Sciatic nerve (tissue), 2 donors: Measurements from ENCODE around the gene ARMH1. TPM values are rescaled to one million over a fixed set of nuclear protein-coding genes. Genes with fewer than 3 reads are reported as not detected.
A peak's percentile ranks its signal among the peaks of the same experiment; 100 is the strongest.

ENCODE experiments used
- ATAC-seq: fragments of 200-7000 bp; cut with Tn5 transposase; one replicate; pipeline ENCODE4 v1.9.1; 2020; ENCODE audit warnings: mild to moderate bottlenecking, moderate library complexity
- DNase-seq: peaks from one replicate; pipeline ENCODE4 v3.0.0-alpha.2; 2020; ENCODE audit warnings: low spot score
- intact Hi-C: fragments of 100-400 bp; cut with DNase I; formaldehyde crosslinking; loops from one replicate; pipeline ENCODE4 v1.14.2; 2022
- total RNA-seq: library from RNA; stranded (reverse); fragmentation: NEBNext Ultra II Directional; extraction: Animal tissue kit (Norgen Biotek cat#: 25700); gene quantifications from one replicate; pipeline ENCODE4 v1.2.1, GENCODE V29; 2021
- donor health status: DM: no; HTN: no; CAD: no.
- donor health status: DM: no; HTN: no; CAD: no.

Gene ARMH1
- total RNA-seq, 1 donor from 2014 or later = 3.9 TPM

DNA sequence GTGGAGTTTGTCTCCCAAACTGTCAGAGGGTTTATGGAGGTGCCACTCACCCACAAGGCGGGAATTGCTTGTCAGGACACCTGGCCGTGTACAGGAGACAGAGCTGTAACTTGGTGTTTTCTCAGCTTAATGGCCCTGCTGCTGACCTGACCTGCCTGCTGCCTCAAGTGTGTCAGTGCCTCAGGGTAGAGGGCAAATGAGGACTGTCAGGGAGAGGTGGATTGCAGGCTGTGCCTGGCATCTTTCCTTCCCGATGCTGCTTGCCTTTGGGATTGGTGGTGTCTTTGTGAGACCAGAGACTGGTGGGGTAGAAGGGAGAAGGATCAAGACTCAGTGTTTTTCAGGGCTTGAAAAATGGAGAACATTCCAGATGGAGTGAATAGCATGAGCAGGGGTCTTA is 31.6 kb upstream of the ARMH1 start:
- DNase-seq (no peak), ATAC-seq (no peak)
- intact Hi-C loops = no loop called here

DNA sequence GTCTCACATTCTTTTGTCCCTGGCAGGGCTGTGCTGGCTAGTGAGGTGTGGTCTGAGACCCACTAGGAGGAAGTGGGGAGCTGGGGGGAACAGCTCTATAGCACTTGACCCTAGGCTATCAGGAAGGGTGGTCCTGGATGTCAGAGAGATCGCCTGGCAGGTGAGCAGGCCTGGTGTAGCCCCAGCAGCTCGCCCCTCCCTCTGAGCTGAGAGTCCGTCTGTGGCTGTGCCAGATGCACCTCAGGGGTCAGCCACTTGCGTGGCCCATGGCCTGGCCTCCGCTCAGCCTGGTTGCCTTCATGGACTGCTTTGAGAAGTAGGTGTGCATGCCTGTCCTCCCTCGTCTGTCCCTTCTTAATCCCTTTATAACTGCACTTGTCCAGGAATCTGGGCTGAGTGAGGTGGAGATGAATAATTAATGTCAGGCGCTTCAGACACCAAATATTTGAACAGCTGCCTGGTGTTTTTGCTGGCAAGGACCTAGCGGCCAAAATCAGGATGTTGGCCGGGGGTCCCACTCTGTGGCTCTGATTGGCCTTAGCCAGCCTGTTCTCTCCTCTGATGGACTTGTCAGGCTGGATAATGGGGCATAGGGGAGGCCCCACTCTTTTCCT is 30.7 kb upstream of the ARMH1 start:
- ATAC-seq (peak; percentile 14), DNase-seq (no peak)
- intact Hi-C loops = no loop called here

DNA sequence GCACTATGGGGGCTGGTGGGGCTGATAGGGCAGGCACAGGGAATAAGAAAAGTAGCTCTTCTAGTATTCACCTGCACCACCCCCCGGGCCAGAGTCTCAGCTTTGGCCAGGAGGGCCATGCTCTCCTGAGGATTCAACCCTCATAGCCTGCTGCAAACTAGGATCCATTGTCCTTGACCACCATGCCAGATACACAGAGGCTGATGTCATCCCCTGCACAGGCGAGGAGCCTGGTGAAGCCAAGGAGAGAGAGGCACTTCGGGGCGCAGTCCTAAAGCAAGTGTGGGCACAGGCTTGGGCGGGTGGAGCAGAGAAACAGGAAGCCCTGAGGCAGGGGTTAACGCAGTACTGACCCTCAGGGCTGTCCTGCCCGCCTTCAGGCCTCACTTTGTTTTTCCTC is 29.7 kb upstream of the ARMH1 start:
- DNase-seq = no peak
- intact Hi-C loops = no loop called here
- ATAC-seq = no peak

DNA sequence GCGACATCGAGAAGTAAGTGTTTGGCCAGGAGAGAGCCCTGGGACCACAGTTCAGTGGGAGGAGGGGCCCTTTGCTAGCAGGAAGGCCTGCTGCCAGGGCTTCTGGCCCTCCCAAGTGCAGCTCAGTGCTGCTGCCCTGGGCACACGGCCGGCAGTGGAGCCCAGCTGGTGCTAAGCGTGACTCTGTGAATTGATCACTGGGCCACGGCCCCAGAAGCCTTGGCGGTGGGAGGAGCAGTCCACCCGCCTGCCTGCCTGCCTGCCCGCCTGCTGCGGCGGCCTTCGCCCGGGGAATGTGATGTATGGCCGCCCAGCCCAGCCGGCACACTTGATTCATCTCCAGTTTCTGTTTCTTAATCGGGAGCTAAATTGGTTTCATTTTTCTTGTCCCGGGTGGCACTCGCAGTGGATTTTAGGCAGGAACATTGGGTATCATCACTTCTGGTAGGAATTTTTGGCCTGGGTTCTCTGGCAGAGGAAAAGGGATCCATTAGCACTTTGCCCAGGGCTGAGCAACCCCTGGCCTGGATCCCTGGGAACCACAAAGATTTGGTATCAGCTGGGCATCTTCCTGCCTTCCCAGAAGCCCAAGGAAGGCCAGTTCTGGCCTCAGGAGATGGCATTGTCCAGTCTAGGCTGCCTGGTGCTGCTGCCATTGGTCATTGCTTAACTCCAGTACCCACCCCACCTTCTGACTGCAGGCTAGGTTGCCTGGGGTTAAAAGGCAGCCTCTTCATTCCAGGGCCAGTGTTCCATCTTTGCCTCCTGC is 28.9 kb upstream of the ARMH1 start:
- ATAC-seq (peak; percentile 57), DNase-seq (no peak)
- intact Hi-C loops = no loop called here

DNA sequence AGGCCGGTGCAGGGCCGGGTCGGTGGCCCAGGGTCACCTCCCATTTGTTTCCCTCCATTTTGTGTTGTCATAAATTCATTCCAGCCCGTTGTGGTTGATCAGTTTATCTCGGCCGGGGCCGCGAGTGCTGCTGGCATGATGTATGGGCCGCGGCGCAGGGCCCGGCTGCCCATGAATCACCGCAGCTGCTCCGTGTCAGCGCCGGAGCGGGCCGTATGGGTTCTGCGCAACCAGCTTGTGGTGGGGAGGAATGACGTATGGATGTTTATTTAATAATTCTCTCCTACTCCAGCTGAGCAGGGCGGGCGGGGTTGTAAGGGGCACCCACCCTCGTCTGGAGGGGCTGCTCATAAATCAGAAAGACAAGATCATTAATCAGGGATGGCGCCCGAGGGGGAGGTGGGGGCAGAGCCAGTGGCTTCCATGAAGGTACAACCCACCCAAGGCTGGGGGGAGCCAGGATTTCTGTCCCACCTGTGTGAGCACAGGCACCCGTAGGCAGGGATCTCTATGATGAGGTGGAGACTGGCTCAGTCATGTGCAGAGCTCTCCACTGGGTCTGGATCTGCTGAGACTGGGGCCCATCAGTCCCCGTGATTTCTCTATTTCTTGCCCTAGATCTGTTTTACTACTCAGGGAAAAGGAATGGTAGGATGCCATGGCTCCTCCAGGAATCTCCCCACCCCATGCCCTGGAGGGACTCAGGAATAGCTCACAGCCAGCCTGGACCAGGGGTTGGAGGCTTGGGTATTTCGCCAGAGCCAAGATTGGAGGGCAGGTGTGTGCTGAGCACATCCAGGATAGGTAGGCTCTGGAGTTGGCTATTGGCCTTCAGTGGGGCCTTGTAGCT is 28.0 kb upstream of the ARMH1 start:
- ATAC-seq (no peak), DNase-seq (no peak)
- intact Hi-C loops = no loop called here

DNA sequence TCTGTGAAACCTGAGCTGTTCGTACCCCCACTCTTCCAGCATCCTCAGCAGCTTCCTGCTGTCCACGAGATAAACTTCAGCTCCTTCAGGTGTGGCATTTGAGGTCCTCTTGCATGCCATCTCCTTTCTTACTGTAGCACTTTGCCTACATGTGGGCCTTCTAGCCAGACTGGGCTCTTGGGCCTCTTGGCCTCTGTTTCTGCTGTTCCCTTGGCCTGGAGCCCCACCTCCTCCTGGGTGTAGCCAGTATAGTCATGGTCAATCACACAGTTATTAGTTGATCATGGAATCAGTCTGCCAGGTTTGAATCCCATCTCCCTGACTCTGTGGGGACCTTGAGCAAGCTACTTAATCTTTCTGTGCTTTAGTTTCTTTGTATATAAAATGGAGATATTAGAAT is 26.6 kb upstream of the ARMH1 start:
- DNase-seq (no peak), ATAC-seq (no peak)
- intact Hi-C loops = no loop called here

DNA sequence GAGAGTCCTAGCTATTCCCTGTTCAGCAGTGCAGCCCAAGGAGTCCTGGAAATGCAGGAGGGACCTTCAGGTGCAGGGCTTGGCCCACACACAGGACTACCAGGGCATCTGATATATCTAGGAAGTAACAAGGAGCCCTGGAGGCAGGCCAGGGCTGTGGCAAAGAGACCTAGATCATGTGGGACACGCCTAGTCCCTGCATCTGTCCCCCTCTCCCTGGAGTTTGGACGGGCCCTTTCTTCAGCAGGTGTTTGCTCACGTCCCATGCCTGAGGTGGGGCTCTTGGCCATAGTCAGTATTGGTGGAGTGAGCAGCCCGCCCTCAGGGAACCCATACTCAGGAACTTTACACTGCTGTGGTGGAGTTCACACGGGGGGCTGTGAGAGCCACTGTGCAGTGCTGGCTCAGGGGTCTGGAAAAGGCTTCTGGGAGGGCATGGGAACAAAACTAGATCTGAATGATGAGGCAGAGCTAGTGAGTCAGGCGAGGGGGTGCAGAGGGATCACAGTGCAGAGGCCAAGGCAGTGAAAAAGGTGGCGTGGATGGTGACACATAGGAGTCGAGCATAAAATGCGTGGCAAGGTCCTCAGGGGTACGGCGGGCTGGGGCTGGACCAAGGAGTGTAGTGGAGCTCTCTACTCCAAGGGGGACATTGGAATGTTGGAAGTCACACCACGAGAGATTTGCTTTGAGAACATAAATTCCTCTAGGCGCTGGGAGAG is 25.8 kb upstream of the ARMH1 start:
- DNase-seq = no peak
- intact Hi-C loops = no loop called here

DNA sequence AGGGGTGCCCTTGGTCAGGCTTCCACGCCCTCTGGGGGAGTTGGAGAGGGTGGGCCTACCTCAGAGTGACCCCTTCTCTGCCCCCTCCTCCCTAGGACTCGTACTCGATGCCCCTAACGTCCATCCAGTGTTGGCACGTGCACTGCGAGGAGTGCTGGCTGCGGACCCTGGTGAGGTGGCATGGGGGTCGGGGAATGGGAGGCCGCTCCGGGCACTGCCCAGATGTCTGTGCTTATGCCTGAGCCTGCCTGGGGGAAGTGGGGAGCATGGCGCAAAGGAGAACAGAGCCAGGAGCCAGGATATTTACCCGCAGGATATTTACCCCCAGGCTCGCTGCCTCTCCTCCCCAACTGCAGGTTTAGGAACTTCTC is 24.7 kb upstream of the ARMH1 start:
- DNase-seq (no peak), ATAC-seq (no peak)
- intact Hi-C loops = no loop called here

More for the DNA sequence above, 25.8 kb upstream of the ARMH1 start:
- no peak for ATAC-seq

DNA sequence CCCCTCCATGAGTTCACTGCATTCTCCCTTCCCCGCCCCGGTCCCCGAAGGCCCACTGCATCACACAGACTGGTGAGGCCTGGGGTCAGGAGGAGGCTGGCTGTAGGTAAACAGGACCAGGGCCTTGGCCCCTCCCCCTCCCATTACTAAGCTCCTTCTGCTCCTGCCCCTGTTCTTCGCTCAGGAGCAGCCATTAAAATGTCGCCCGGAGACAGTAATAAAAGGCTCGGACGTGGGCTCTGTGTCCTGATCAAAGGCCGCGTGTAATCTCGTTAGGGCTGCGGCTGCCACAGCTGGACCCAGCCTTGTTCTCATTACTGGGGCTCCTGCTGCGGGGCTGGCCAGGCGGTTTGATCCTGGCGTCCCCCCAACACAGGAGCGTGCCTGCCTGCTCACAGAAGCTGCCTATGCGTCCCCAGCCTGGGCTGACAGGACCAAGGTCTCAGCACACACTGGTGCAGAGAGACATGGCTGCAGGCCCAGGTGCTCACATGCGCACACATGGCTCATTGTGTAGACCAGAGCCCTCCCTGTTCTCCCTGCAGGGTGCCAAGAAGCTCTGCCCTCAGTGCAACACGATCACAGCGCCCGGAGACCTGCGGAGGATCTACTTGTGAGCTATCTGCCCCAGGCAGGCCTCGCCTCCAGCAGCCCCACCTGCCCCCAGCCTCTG is 24.2 kb upstream of the ARMH1 start:
- no peak for DNase-seq
- no peak for ATAC-seq
- intact Hi-C loops = no loop called here

DNA sequence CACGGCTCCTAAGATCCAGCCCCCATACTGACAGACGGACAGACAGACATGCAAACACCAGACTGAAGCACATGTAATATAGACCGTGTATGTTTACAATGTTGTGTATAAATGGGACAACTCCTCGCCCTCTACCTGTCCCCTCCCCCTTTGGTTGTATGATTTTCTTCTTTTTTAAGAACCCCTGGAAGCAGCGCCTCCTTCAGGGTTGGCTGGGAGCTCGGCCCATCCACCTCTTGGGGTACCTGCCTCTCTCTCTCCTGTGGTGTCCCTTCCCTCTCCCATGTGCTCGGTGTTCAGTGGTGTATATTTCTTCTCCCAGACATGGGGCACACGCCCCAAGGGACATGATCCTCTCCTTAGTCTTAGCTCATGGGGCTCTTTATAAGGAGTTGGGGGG is 23.4 kb upstream of the ARMH1 start:
- DNase-seq (no peak), ATAC-seq (no peak)
- intact Hi-C loops = no loop called here

DNA sequence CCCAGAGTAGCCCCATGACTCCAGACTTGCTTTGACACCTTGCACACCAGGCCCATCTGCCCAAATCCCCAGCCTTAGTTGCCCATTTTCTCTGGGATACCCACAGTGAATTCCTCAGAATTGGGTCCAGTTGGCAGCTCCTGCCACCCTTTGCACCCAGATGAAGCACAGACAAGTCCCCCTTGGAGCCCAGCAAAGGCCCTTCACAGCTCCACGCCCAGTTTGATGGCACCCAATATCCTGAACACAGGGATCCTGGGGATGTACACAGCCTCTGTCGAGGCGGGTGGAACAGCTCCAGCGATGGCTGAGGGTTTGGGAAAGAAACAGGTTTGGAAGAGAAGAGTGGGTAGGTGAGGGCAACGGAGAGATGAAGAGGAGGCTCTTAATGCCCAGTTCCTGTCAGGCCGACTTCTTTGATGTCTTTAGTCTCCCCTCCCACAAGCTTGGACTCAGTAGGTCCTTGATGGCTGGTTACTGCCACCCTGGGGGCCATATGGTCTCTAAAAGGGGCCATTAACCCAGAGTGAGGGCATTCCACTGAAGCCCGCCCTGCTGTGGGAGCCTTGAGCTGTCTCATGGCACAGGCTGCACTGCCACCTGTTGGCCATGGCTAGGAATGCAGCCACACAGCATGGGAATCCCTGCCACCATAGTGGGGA is 21.9 kb upstream of the ARMH1 start:
- peak; percentile 92 for ATAC-seq
- peak; percentile 89 for DNase-seq
- intact Hi-C loops = no loop called here

DNA sequence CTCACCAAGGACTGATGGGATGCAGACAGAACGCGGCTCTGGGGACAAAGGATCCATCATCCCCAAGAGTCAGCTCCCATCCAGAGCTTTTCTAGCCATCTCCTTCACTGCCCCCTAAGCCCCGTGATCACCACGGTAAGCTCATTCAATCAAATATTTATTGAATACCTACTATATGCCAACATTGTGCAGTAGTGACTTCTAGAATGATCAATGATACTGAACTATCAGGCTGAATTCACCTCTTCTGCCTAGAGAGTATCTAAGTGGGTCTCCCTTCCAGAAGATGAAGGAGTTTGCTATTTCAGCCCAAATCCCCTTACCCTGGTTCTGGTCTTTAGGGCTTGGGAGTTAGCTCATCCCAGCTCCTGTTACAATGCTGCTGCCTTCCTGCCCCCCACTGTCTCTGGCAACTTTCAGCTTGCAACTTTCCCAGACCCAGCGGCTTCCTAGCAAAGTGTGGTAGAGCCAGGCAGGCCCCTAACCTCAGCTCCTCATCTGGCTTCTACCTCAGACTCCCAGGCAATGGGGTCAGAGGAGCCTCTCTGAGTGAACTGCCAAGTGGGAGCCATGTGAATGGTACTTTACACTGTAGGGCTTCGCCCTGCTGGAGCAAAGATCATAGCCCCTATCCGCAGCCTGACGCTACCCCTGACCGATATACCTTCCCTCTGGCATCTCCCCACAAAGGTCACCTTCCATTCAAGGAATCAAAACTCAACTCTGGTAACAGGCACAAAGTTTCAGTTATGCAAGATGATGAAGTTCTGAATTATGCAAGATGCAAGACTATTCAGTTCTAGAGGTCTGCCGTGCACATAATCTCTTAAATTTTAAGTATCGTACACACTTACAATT is 21.2 kb upstream of the ARMH1 start:
- DNase-seq = no peak
- no peak for ATAC-seq
- intact Hi-C loops = no loop called here

DNA sequence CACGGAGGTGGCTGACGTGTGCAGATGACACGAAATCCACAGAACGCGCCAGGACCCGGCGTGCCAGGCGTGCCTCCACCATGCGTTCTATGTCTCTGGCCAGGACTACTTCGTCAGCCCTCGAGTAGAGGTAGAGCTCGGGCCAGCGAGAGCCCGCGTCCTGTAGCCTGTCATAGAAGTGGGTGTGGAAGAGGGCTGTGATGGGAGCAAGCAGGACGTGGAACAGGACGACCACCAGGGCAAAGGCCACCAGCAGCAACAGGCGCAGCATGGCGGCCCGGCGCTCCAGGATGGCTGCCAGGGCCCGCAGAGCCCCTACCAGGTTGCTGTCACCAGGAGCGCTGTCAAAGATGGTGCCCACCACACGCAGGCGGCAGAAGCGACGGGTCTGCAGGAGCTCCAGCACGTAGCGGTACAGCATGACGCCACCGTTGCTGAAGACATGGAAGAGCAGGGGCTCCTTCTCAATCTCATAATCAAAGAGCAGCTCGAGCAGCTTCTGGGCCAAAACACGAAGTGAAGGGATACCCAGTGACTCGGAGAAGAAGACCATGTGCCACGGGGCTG is 19.8 kb upstream of the ARMH1 start:
- no peak for DNase-seq
- ATAC-seq = no peak
- intact Hi-C loops = no loop called here

DNA sequence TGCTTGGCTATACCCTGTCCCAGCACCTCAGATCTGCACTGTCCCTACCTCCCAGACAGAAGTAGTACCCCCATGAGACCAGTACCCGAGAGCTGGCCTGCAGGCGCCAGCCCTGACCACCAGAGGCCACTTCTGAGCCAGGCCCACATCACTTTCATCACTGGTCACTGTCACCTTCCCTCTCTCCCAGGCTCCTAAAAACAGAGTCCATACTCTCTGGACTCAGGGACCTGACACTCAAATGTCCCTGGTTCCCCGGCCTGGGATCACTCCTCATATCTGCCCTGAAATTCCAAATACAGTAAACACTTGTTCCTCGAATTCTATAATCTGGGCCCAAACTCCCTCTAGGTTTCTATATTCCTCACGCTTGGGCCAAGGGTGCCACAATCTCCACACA is 18.9 kb upstream of the ARMH1 start:
- intact Hi-C loops = no loop called here
- DNase-seq (no peak), ATAC-seq (peak; percentile 27)

DNA sequence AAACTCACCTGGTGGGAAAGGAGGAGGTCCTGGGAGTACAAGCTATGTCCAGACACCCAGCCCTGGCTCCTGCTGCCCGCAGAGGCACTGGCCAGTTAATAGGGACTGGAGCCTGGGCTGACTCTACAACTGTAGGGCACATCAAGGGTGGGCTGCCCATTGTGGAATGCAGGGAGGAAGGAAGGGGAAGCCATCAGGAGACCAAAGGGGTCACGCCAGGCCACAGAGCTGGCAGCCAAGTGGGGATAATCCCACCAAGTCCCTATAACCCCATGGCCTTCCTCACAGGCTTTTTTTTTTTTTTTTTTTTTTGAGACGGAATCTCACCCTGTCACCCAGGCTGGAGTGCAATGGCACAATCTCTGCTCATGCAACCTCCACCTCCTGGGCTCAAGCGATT is 14.9 kb upstream of the ARMH1 start:
- intact Hi-C loops = no loop called here
- no peak for ATAC-seq
- DNase-seq = no peak

DNA sequence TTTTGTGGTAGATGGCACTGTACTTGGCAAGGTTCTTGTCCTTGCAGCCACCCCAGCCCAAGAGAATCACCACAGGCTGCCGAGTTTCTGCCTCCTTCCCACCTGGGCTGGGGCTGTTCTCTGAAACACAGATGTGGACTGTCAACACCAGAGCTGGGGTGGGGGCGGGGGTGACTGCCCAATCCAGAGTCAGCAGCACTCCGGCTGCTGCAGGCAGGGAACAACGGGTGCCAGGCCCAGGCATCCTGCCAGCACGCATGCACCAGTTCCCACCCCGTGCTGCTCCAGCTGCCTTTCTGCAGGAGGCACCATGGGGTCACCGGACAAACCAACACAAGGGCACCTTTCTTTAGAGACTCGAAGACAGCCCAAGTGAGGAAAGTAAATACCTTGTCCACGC is 14.3 kb upstream of the ARMH1 start:
- intact Hi-C loops = no loop called here
- ATAC-seq (peak; percentile 74), DNase-seq (no peak)
